HG02763 (cell line): ENCODE results near the gene PCDH9.
"Not testable (repeated sequence)": the region's sequence is repeated elsewhere in the genome, so short reads cannot be mapped to it uniquely, and the experiment has no call there.

Source experiments
- ATAC-seq: cut with Tn5 transposase; IDR thresholded peaks from one replicate; pipeline ENCODE4 v1.9.1; 2021; ENCODE audit warnings: mild to moderate bottlenecking, moderate library complexity; ENCODE audit not compliant: unreplicated experiment

PCDH9 gene

DNA sequence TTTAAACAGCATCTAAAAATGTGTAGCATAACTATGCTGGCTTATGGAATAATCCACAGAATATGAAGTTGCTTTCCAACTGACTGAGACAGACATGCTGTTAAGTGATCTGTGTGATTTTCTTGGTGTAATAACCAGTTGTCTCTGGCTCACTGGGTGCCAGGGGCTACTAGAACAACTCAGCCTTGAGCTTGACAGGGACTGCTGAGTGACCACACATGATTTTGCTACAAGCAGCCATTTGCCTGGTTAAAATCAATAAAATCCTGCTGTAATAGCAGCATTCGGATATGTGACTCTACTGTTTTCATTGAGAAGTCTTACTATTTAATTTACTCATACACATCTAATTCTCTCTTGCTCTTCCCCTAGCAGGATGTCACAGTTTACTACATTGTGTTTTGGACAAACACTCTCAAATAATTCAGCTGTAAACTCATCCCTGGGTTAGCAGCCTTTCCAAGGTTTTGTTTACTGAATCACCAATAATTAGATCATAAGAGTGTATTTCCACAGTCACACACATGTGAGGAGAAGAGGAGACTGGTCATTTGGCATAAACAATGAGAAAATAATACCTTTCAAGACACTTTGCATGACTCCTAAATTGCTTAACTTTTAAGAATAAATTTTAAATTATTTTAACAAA lies 426.2 kb downstream of the PCDH9 start:
- ATAC-seq, result no peak

DNA sequence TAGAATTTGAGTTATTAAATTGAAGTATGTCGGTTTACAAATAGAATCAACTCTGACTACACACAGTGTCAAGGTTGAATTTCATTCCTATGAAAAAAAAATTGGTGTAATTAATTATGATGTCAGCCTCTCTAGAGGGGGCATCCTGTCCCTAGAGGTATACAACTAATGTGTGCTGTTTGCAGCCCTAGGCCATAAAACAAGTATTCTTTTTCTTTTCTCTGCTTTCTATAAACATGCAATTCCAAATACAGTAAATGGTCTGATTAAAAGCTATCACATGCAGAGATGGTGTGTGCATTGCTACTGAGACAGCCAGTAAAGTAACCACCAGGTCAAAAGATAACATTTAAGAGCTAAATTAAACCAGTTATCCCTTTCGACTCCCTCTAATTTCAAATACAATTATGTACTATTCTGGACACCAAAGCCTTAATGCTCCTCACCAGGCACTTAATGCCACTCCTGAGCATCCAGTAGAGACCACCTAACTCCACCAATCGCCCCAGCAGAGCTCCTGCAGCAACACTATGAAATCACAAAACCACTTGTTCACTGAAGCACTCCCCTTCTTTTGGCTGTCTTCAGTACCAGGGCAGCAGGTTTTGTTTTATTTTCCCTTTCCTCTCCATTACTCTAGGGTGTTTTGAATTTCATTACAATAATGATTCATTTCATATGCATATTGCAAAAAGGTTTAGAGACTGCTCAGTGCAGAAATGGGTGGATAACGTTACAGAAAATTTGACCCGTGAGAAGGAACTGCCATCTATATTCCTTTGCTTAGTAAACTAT lies 426.9 kb downstream of the PCDH9 start:
- ATAC-seq, result no peak

DNA sequence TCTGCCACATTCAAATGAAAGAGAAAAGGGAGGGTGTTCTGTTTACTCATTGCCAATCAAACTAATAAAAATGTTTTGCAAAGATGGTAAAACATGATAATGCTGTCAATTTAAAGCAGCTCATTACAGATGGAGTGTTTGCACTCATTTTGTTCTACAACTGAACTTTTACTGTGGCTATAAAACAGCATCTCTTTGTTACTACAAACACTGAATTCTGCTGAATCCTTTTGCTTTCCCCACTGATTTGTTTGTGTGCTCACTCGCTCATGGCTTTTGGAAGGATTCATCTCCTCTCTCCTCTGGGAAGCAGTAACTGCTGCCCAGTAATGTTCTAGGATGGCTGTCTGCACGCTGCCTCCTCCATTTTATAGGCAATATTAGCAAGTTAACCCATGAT lies 434.5 kb downstream of the PCDH9 start:
- ATAC-seq, result no peak

DNA sequence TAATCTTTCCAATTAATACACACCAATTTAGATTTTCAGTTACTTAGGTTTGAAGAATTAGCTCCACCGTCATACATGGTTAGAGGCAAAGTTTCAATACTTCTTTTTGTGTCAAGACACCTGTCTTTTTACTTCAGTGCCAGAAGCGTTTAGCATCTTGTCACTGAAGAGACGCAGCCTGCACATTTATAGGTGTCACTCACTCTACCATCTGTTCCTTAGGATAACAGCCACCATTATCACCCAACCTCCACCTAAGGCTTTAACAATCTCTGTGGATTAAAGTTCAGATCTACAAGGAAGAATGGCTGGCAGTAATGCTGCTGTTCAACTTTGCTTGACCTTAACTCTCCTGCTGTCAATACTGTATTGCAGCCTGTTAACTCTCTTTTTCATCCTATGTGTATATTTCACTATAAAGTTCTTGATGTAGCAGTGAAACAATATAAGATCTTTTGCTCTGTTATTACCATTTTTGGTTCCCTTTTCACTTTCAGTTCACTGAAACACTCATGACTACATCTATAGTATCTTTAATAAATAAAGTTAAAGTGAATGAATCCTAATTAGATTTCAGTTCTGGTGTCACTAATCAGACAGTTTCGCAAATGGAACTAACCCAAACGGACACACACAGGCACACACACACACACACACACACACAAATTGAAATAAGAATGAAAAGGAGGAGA lies 435.6 kb downstream of the PCDH9 start:
- ATAC-seq, result no peak

DNA sequence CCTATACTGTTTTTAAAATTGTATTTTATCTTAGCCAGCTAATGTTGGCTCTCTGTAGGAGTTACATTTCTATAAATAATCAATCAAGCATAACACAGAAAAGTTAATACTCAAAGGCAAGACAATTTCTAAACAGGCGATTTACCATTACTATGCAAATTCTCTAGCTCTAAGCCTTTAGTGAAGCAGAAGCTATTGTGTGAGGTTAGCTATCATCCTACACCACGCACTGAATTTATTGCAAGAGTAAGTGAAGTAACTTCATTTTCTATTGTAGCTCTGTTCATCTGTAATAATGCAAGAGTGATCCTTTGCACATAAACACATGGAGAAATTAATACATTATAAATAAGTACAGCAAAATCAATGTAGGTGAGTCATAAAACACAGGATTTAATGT lies 439.3 kb downstream of the PCDH9 start:
- no peak for ATAC-seq

DNA sequence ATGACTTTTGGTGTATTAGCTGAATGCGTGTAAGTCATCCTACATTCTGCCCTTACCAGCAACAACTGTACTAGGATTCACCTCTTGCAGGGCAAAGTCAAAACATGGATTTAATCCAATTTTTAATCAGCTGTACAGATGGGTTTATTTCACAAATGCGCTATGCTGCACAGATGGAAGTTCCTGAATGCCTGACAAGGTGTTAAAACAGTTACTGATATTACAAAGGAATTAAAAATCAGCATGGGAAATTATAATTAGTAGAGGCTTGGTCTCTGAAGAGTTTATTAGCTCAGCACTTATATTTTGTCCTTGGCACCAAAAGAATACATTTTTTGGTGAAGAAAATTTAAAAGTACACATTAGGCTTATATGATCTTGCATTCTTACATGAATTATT lies 448.9 kb downstream of the PCDH9 start:
- ATAC-seq, result no peak

DNA sequence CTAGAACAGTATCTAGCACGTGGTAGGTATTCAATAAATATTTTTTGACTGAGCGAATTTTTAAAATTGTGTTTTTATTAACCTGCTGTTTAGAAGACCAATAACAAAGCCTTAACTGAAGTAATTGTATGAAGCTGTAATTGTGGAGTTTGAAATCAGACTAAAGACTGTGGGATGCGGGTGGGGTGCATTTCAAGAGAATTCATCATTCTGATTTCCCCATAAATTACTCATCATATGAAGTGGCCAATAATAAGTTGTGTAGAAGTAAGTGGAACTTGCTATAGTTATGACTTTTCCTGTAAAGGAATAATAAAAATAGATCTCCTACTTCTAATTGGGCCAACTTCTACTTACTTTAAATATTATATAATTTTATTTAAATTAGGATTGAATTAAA lies 449.3 kb downstream of the PCDH9 start:
- no peak for ATAC-seq

DNA sequence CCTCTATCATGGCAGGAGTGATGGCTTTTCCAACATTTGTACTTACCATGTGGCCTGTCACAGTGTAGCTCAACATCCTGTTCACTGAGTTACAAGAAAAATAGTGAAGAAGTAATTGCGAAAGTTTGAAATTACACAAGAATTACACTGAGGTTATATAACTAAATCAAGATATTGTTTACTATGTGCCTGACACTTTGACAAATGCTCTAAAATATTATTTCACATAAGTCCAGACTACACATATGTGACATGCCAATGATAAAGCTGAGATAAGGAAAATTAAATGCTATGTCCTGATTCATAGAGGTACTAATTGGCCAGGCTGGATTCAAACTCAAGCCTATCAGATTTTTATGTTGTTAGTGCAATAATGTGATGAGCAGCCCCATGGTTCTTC lies 451.7 kb downstream of the PCDH9 start:
- no peak for ATAC-seq

DNA sequence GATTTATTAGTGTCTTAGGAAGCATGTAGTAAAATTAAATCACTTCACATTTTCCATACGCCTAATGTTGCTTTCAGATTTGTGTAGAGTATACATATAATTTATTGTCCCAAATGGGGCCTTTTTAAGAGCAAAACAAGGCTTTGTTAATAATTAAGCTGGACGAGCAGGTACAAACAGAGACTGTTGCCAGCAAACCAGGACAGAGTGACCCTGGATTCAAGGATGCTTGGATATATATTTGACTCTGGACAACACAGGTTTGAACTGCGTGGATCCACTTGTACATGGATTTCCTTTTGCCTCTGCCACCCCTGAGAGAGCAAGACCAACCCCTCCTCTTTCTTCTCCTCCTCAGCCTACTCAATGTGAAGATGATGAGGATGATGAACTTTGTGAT lies 454.9 kb downstream of the PCDH9 start:
- ATAC-seq, result no peak

DNA sequence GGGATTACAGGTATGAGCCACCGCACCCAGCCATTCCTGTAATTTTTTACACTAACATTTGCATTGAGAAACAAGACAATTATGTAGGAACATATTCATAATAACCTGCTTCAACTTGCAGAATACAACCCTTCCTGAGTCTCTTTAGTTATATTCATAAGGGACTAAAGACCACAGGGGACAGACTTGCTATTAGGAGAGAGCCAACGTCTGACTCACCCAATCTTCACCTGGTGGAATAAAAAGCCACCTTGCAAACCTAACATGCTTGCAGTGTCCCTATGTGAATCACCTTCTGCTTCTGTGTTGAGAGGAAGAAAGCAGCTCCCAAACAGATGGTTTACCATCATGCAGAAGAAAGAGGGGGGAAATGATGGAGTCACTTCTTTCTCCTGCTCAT lies 456.1 kb downstream of the PCDH9 start:
- ATAC-seq, result no peak

DNA sequence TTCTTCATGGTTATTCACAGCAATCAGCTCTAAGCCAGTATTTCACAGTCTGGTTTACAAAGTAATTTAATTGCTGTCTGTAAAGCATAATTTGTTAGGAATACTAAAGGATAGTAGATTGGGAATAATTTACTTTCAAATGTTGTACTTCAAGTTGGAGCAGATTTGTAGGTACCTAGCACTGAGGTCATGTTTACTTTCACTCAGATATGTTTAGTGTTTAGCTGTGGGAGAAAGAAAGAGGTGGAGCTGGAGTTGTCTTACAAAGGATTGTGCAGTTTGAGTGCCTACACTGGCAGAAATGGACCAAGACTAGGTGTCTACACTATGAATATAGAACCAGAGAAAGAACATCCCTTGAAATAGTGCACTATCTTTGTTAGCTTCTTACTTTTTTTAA lies 464.6 kb downstream of the PCDH9 start:
- no peak for ATAC-seq

DNA sequence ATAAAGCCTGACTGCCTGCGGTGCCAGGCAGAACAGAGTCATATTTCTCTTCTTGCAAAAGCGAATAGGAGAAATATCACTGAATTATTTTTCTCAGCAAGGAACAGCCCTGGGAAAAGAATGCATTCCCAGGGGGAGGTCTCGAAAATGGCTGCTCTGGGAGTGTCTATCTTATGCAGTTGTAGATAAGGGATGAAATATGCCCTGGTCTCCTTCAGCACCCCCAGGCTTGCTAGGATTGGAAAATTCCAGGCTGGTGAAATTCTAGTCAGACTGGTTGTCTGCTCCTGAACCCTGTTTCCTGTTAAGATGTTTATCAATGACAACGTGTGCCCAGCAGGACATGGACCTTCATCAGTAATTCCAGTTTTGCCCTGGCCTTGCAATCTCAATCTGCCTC lies 469.5 kb downstream of the PCDH9 start:
- ATAC-seq, result not testable (repeated sequence)

DNA sequence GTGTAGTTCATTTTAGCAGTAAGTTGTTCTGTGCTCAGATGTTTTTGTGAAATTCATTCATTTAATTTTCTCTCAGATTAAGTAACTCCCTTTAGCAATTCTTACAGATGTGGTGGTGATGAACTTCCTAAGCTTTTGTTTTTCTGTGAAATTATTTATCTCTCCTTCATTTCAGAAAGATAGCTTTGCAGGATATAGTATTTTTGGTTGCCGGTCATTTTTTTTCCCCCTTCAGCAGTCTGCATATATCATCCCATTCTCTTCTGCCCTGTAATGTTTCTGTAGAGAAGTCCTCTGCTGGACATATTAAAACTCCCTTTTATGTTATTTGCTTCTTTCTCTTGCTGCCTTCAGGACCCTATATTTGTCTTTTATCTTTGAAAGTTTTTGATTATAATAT lies 470.2 kb downstream of the PCDH9 start:
- ATAC-seq, result no peak

DNA sequence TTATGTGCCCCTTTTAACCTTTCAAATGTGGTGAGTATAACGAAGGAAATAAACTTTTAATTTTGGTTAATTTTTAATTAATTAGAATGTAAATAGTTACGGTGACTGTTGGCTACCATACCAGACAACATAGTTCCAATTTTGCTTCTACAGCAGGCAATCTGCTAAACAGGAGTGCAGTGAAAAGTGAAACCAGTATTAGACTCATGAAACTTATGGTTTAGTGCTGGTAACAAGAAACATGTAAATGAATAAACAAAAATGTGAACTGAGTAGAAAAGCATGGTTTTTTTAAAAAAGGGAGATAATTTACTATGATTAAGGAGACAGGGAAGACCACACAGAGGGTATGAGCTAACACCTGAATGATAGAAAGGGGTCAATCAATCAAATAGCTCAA lies 478.4 kb downstream of the PCDH9 start:
- peak; percentile 56 for ATAC-seq

DNA sequence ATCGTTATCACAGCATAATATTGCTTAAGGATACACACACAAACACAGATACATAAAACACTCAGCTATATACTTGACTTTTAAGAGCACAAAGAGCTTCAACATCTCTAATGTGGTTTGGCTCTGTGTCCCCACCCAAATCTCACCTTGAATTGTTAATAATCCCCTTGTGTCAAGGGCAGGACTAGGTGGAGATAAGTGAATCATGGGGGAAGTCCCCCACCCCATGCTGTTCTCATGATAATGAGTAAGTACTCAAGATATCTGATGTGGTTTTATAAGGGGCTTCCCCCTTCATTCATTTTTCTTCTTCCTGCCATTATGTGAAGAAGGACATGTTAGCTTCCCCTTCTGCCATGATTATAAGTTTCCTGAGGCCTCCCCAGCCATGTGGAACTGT lies 481.4 kb downstream of the PCDH9 start:
- no peak for ATAC-seq

DNA sequence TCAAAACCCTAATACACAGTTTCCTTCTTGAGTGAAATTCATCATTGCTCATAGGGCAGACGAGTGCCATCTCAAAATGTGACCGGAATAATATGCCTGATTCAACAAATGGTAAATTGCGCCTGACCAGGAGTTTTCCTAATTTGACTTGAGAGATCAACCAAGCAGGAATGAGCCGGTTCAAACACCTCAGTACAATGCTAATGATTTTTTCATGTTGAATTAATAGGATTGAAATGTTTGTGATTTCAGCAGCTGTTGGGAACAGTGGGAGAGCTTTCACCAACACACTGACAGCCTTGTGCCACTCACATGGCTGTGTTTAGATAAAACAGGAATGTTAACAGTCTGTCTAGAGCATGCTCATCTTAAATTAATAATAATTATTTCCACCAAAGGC lies 484.8 kb downstream of the PCDH9 start:
- ATAC-seq, result no peak

DNA sequence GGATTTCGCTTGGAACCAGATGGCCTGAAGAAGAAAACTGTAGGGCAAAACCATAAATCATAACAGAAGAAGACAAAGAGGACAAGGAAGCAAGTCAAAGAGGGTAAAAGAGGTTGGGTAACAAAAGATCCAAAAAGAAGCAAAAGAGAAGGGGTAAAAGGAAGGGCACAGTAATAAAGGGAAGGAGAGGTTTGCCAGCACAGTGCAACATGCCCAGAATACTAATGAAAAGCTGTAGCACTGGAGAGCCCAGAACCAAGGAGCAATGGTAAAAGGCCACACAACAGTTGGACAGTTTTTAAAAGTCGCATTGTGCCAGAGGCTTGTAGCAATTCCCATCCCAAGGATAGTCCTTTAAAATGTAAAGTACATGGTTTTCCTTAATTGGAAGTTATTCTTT lies 506.6 kb downstream of the PCDH9 start:
- ATAC-seq, result no peak

DNA sequence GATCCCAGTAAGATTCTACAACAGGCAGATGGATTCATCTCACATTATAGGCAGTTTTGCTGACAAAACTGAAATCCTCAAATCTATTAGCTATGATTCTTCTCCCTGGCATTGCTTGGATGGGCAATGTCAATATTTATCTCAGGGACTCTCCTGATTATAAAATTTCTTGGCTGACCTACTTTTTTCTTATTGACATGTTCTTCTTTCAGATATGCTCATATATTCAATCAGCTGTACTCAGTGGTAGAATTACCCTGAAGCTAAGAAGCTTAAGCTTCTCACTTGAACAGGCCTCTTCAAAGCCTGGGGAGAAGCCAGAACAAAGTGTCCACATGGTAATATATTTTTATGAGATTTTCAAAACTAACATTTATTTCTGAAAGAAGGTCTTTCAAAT lies 513.6 kb downstream of the PCDH9 start:
- no peak for ATAC-seq

DNA sequence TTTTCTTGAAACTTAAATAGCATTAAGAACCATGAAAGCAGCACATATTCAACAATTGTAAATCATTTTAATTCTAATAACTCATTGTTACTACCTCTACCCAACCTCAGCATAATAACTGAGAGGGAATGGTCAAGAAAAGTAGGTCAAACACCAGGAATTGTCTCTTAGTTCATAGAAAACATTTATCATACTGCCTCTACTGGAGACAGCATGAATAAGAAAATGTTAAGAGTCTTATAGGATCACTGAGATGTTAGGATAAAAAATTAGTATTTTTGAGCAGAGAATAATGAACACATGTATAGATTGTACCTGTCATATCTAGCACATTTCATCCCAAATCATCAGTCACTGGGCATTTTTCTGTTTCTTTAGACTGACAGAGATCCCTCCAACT lies 515.3 kb downstream of the PCDH9 start:
- no peak for ATAC-seq

DNA sequence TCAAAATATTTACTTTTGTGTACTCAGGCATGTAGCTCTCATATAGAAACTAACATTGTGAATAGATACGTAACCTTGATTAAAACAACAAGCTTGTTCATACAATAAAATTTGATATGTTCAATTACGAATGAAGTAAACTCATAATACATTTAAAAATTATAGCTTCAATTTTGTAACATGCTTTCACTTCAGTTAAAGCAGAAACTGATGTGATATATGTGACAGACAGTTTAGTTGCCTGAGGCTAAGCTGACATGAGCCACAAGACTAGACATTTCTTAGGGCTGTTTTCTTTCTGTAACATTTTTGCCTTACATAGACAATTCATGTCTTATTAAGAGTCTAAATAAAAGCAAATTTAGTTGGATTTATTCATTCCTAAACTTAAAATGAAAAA lies 526.0 kb downstream of the PCDH9 start:
- ATAC-seq, result no peak

DNA sequence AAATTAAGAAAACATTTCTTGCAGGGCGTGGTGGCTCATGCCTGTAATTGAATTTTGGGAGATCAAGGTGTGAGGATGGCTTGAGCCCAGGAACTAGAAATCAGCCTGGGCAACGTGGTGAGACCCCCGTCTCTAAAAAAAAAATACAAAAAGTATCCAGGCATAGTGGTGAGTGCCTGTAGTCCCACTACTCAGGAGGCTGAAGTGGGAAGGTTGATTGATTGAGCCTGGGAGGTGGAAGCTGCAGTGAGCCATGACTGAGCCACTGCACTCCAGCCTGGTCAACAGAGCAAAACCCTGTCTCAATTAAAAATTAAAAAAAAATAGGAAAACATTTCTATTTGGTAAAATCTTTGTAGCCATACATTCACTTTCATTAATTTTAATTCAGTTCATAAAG lies 526.5 kb downstream of the PCDH9 start:
- no peak for ATAC-seq

DNA sequence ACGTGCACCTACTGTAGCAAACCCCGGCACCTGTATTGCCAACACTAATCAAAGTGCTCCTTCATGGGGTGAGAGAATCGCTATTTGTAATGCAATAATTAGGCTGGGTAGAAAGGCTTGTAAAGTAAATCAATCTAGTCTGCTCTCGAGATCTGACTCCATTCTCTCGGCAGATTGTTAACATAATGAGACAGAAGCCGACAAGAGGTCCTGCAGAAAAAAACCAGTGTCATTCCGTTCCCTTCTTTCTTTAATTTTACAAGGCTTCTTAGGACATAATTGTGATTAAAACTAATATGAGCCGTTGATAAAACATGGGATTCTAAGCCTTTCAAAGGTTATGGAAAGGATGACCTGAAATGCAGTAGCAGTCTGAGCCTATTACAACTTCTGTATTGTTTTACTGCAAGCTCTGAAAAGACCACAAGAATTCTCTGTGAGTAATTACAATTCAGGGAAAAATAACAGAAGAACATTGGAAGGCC lies 530.0 kb downstream of the PCDH9 start:
- ATAC-seq, result no peak
